RWPE2 (cell line): ENCODE results near the gene FXR2.

Experiments used
- ATAC-seq: fragments of 200-7000 bp; cut with Tn5 transposase; 3 replicates; pipeline ENCODE4 v1.9.1; 2021; ENCODE audit warnings: low read depth
- DNase-seq: peaks from one replicate; pipeline ENCODE4 v3.0.0-alpha.2; 2020; ENCODE audit warnings: low spot score
- H3K27ac ChIP-seq: fragments of 450-650 bp; 2 replicates; pipeline ENCODE4 v1.5.1; 2017; ENCODE audit warnings: mild to moderate bottlenecking; ENCODE audit not compliant: poor library complexity, severe bottlenecking
- H3K27me3 ChIP-seq: fragments of 250-450 bp; sonication (Bioruptor Pico); 2 replicates; pipeline ENCODE4 v1.5.1; 2021; ENCODE audit warnings: mild to moderate bottlenecking, moderate library complexity; ENCODE audit not compliant: insufficient read depth, poor library complexity, severe bottlenecking
- H3K36me3 ChIP-seq: fragments of 250-450 bp; sonication (Bioruptor Pico); 2 replicates; pipeline ENCODE4 v1.5.1; 2020; ENCODE audit warnings: low read depth, mild to moderate bottlenecking, moderate library complexity
- H3K4me1 ChIP-seq: fragments of 250-450 bp; sonication (Bioruptor Pico); 2 replicates; pipeline ENCODE4 v1.5.1; 2021; ENCODE audit warnings: mild to moderate bottlenecking, moderate library complexity; ENCODE audit not compliant: insufficient read depth, poor library complexity, severe bottlenecking
- H3K4me3 ChIP-seq: fragments of 250-450 bp; sonication (Bioruptor Pico); 2 replicates; pipeline ENCODE4 v1.5.1; 2021; ENCODE audit warnings: mild to moderate bottlenecking, moderate library complexity; ENCODE audit not compliant: severe bottlenecking
- H3K9me3 ChIP-seq: fragments of 250-450 bp; sonication (Bioruptor Pico); 2 replicates; pipeline ENCODE4 v1.5.1; 2021; ENCODE audit warnings: mild to moderate bottlenecking, moderate library complexity; ENCODE audit not compliant: severe bottlenecking
- TF ChIP-seq, protein P1 (sequence below): fragments of 450-650 bp; IDR thresholded peaks from one replicate; pipeline ENCODE4 v1.5.1; 2017; ENCODE audit warnings: mild to moderate bottlenecking, moderate library complexity; ENCODE audit not compliant: poor library complexity, severe bottlenecking

FXR2 gene

DNA sequence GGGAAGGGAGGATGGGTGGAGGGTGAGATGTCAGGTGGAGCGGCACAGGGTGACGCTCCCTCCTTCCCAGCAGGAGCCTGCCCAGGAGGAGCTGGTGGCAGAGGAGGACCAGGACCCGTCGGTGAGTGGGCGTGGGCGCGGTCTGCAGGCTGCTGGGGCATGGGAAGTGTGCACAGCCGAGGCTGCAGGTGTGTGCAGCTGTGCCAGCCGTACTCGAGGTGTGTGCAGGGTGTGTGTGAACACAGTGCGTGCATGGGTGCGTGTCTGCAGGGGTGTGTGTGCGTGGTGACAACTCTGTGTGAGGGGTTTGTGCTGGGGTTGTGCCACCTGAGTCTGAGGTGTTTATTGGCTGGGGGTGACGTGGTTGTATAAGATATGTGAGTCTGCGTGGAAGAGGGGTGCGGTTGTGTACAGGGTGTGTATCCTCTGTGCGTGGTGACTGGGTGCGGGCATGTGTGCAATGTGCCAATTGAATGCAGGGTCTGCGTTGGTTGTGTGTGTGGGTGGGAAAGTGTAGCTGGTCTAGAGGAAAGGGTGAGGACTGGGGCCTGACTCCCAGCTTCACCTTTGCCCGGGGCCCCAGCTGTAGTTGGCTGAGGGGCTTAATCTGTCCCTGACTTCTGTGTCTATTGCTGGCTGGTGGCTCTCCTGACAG, 65.2 kb downstream of the FXR2 start:
- peak overlapping the region; percentile 39 for H3K27ac ChIP-seq
- H3K36me3 ChIP-seq: no peaks in the 10 kb centered on the region
- TF ChIP-seq, protein P1, sequence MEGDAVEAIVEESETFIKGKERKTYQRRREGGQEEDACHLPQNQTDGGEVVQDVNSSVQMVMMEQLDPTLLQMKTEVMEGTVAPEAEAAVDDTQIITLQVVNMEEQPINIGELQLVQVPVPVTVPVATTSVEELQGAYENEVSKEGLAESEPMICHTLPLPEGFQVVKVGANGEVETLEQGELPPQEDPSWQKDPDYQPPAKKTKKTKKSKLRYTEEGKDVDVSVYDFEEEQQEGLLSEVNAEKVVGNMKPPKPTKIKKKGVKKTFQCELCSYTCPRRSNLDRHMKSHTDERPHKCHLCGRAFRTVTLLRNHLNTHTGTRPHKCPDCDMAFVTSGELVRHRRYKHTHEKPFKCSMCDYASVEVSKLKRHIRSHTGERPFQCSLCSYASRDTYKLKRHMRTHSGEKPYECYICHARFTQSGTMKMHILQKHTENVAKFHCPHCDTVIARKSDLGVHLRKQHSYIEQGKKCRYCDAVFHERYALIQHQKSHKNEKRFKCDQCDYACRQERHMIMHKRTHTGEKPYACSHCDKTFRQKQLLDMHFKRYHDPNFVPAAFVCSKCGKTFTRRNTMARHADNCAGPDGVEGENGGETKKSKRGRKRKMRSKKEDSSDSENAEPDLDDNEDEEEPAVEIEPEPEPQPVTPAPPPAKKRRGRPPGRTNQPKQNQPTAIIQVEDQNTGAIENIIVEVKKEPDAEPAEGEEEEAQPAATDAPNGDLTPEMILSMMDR: no peak
- ATAC-seq (peak; percentile 44), DNase-seq (no peak)
- no peaks in the 10 kb centered on the region for H3K4me1 ChIP-seq
- no peaks in the 10 kb centered on the region for H3K9me3 ChIP-seq
- H3K27me3 ChIP-seq: no peaks in the 10 kb centered on the region
- H3K4me3 ChIP-seq: peak overlapping the region; percentile 32

DNA sequence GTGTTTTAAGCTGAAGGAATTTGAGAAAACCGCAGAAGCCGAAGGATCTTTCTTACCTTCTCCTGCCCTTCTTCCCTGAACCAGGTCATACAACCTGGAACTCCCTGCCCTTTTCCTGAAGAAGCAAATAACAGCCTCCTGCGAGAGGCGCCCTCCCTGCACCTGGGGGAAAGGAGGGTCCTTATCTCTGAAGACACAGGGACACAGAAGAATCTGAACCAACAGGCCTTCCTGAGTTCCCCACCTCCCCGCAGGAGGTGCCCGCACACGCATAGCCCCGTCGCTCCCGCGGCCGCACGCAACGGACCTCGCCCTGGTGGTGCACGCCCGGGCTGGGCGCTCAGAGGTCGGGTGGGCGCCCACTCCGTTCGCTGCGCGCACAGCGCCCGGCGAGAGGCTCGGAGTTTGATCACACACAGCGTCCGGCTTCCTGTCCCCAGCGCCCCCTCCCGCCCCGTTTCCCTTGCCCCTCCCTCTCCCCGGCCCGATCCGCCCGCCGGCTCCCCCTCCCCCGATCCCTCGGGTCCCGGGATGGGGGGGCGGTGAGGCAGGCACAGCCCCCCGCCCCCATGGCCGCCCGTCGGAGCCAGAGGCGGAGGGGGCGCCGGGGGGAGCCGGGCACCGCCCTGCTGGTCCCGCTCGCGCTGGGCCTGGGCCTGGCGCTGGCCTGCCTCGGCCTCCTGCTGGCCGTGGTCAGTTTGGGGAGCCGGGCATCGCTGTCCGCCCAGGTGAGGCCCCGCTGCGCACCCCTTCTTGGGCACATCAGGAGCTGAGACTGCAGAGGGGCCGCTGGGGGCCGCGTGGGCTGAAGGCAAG, 65.9 kb downstream of the FXR2 start, which contains the start of gene TNFSF12:
TSS of gene TNFSF12 (plus strand) at position 474 of the 816 bp plus-strand sequence. CDS start at position 570, 96 bp downstream.
- ATAC-seq (peak; percentile 64), DNase-seq (no peak)
- Histone ChIP-seq H3K9me3 (no peaks in the 10 kb centered on the region), H3K4me3 (peak within 1 kb of the TSS; percentile 32), H3K27me3 (no peaks in the 10 kb centered on the region), H3K4me1 (no peaks in the 10 kb centered on the region), H3K27ac (peak within 1 kb of the TSS; percentile 39), H3K36me3 (no peaks in the 10 kb centered on the region)
- TF ChIP-seq, protein P1: no peak

DNA sequence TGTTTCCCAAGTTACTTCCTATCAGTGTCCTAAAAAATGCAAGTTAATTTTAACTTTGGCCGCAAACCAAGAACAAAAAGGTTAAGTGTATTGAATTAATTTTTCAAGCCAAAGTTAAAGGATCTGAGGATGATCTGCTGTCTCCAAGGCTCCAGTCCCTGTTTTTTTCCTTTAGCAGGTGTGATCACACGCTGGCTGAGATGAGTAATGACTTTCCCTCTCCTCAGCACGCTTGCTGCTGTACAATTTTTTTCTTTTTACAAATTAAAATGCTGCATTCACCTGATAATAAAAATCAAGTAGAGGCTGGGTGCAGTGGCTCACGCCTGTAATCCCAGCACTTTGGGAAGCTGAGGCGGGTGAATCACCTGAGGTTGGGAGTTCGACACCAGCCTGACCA, 69.8 kb downstream of the FXR2 start:
- ATAC-seq (no peak), DNase-seq (no peak)
- H3K27ac ChIP-seq: no peak overlapping the region
- no peaks in the 10 kb centered on the region for H3K27me3 ChIP-seq
- TF ChIP-seq, protein P1: no peak
- H3K9me3 ChIP-seq: no peaks in the 10 kb centered on the region
- H3K4me3 ChIP-seq: no peak overlapping the region
- H3K36me3 ChIP-seq: no peaks in the 10 kb centered on the region
- no peaks in the 10 kb centered on the region for H3K4me1 ChIP-seq
